ENCODE results near the gene ZBTB32. TPM values are rescaled to one million over a fixed set of nuclear protein-coding genes. Genes with fewer than 3 reads are reported as not detected.

Gene ZBTB32
- total RNA-seq, 2 donors from 2014 or later, result not detected

DNA sequence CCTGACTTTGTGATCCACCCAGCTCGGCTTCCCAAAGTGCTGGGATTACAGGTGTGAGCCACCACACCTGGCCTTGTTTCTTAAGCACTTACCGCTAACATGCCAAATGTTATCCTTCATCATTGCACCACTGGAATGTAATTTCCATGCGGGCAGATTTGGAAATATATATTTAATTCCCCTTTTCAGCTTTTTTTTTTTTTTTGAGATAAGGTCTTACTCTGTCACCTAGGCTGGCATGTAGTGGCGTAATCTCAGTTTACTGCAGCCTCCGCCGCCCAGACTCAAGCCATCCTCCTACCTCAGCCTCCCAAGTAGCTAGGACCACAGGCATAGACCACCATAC lies 42.4 kb upstream of the ZBTB32 start:
- no peaks in the 10 kb centered on the region for H3K27me3 ChIP-seq (replicated peaks; ENCODE audit: insufficient read depth)
- ATAC-seq (ENCODE audit: insufficient number of reproducible peaks, low FRiP score, low read depth) (no peak), DNase-seq (ENCODE audit: low spot score) (no peak)
- H3K27ac ChIP-seq, result no peak overlapping the region
- no peaks in the 10 kb centered on the region for H3K4me1 ChIP-seq (ENCODE audit: control insufficient read depth in 1 of 2, low read depth in 2 of 2)
- TF ChIP-seq, protein P1, sequence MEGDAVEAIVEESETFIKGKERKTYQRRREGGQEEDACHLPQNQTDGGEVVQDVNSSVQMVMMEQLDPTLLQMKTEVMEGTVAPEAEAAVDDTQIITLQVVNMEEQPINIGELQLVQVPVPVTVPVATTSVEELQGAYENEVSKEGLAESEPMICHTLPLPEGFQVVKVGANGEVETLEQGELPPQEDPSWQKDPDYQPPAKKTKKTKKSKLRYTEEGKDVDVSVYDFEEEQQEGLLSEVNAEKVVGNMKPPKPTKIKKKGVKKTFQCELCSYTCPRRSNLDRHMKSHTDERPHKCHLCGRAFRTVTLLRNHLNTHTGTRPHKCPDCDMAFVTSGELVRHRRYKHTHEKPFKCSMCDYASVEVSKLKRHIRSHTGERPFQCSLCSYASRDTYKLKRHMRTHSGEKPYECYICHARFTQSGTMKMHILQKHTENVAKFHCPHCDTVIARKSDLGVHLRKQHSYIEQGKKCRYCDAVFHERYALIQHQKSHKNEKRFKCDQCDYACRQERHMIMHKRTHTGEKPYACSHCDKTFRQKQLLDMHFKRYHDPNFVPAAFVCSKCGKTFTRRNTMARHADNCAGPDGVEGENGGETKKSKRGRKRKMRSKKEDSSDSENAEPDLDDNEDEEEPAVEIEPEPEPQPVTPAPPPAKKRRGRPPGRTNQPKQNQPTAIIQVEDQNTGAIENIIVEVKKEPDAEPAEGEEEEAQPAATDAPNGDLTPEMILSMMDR (IDR thresholded peaks at IDR 0.05), result no peak
- no peaks in the 10 kb centered on the region for H3K9me3 ChIP-seq
- H3K36me3 ChIP-seq, result peaks cover 32% of the 10 kb centered on the region
- H3K4me3 ChIP-seq, result no peak overlapping the region

- H3K9me3 ChIP-seq, result no peaks in the 10 kb centered on the region
- no peak for ATAC-seq (ENCODE audit: insufficient number of reproducible peaks, low FRiP score, low read depth)
- H3K27me3 ChIP-seq (replicated peaks; ENCODE audit: insufficient read depth), result no peaks in the 10 kb centered on the region
- no peak overlapping the region for H3K4me3 ChIP-seq
- TF ChIP-seq, protein P1 (IDR thresholded peaks at IDR 0.05), result no peak
- no peaks in the 10 kb centered on the region for H3K4me1 ChIP-seq (ENCODE audit: control insufficient read depth in 1 of 2, low read depth in 2 of 2)
- no peak overlapping the region for H3K27ac ChIP-seq
- no peak for DNase-seq (ENCODE audit: low spot score)
- H3K36me3 ChIP-seq, result peaks cover 22% of the 10 kb centered on the region
Observed at GRCh38 chr19:35663981-35664380, 40.4 kb upstream of the ZBTB32 start.

DNA sequence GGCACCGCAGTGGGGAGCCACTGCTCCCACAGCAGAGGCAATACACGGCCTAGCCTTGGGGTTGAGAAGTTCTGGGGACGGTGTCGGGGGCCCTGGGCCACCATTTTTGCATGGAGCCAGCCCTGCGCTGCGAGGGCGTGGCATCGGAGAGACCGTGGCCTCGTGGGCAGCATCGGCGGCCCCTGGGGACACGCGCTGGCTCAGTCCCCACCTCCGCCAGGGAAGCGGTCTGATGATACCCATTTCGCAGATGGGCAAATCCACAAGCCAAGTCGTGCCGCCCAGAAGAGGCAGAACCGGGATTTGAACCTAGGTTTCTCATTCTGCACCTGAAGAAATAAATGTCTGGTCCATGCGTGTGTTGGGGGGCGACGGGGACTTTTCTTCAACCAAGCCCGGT lies 39.2 kb upstream of the ZBTB32 start:
- DNase-seq (ENCODE audit: low spot score) (no peak), ATAC-seq (ENCODE audit: insufficient number of reproducible peaks, low FRiP score, low read depth) (no peak)
- Histone ChIP-seq H3K27me3 (replicated peaks; ENCODE audit: insufficient read depth) (no peaks in the 10 kb centered on the region), H3K27ac (no peak overlapping the region), H3K36me3 (peaks cover 17% of the 10 kb centered on the region), H3K4me1 (ENCODE audit: control insufficient read depth in 1 of 2, low read depth in 2 of 2) (no peaks in the 10 kb centered on the region), H3K4me3 (no peak overlapping the region), H3K9me3 (no peaks in the 10 kb centered on the region)
- TF ChIP-seq, protein P1 (IDR thresholded peaks at IDR 0.05), result no peak

GRCh38 chr19:35665604-35666003 lies 38.8 kb upstream of the ZBTB32 start:
- no peaks in the 10 kb centered on the region for H3K4me1 ChIP-seq (ENCODE audit: control insufficient read depth in 1 of 2, low read depth in 2 of 2)
- DNase-seq (ENCODE audit: low spot score) (no peak), ATAC-seq (ENCODE audit: insufficient number of reproducible peaks, low FRiP score, low read depth) (no peak)
- H3K4me3 ChIP-seq, result no peak overlapping the region
- H3K27me3 ChIP-seq (replicated peaks; ENCODE audit: insufficient read depth), result no peaks in the 10 kb centered on the region
- peaks cover 17% of the 10 kb centered on the region for H3K36me3 ChIP-seq
- H3K9me3 ChIP-seq, result no peaks in the 10 kb centered on the region
- TF ChIP-seq, protein P1 (IDR thresholded peaks at IDR 0.05), result no peak
- no peak overlapping the region for H3K27ac ChIP-seq

GRCh38 chr19:35666251-35666913 lies 38.0 kb upstream of the ZBTB32 start, which contains the start of gene UPK1A:
TSS of gene UPK1A (plus strand) at chr19:35666517. CDS start at chr19:35666813, 296 bp downstream.
- peaks cover 13% of the 10 kb centered on the region for H3K36me3 ChIP-seq
- no peak within 1 kb of the TSS for H3K27ac ChIP-seq
- DNase-seq (ENCODE audit: low spot score), result no peak
- TF ChIP-seq, protein P1 (IDR thresholded peaks at IDR 0.05), result no peak
- ATAC-seq (ENCODE audit: insufficient number of reproducible peaks, low FRiP score, low read depth), result no peak
- no peaks in the 10 kb centered on the region for H3K4me1 ChIP-seq (ENCODE audit: control insufficient read depth in 1 of 2, low read depth in 2 of 2)
- no peak within 1 kb of the TSS for H3K4me3 ChIP-seq
- no peaks in the 10 kb centered on the region for H3K9me3 ChIP-seq
- no peaks in the 10 kb centered on the region for H3K27me3 ChIP-seq (replicated peaks; ENCODE audit: insufficient read depth)

Data from thoracic aorta (tissue), 2 donors.